ENCODE data around the gene ANGEL2. TPM values are rescaled to one million over a fixed set of nuclear protein-coding genes. Genes with fewer than 3 reads are reported as not detected.

ANGEL2 gene
- total RNA-seq = 41.2 and 43.6 TPM in 2 replicates

GRCh38 chr1:213015099-213016050, at the start of gene ANGEL2:
Gene ANGEL2 (minus strand): TSS chr1:213015867. CDS start chr1:213015671, 196 bp downstream.
- peak; percentile 98 for DNase-seq (ENCODE audit: low read depth)
- TF ChIP-seq, protein P1, sequence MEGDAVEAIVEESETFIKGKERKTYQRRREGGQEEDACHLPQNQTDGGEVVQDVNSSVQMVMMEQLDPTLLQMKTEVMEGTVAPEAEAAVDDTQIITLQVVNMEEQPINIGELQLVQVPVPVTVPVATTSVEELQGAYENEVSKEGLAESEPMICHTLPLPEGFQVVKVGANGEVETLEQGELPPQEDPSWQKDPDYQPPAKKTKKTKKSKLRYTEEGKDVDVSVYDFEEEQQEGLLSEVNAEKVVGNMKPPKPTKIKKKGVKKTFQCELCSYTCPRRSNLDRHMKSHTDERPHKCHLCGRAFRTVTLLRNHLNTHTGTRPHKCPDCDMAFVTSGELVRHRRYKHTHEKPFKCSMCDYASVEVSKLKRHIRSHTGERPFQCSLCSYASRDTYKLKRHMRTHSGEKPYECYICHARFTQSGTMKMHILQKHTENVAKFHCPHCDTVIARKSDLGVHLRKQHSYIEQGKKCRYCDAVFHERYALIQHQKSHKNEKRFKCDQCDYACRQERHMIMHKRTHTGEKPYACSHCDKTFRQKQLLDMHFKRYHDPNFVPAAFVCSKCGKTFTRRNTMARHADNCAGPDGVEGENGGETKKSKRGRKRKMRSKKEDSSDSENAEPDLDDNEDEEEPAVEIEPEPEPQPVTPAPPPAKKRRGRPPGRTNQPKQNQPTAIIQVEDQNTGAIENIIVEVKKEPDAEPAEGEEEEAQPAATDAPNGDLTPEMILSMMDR (IDR thresholded peaks at IDR 0.05; ENCODE audit: insufficient read depth, low read depth, low read length) = no peak

DNA sequence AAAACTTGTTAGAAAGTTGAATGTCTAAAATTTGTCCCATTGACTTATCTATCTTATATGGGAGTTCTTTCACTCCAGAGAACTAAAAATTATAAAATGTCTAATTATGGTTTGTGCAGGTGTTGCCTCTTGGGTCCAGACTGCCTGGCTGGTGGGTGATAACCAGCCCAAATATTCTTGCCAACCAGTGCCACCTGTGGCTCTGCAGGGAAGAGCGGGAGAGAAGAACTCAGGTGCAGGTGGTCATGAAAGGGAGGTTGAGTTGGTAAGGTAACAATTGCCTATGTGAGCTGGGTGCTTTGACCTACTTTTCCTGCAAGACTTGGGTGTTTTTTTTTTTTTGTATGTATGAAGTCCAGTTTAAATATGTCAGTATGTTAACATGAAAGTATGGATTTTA, 45.6 kb upstream of the ANGEL2 start:
- H3K4me3 ChIP-seq (ENCODE audit: low read depth, low read length) = no peak overlapping the region
- TF ChIP-seq, protein P1 (IDR thresholded peaks at IDR 0.05; ENCODE audit: insufficient read depth, low read depth, low read length) = no peak
- DNase-seq (ENCODE audit: low read depth) = no peak

More at GRCh38 chr1:213015099-213016050, at the start of gene ANGEL2:
- peak within 1 kb of the TSS; percentile 89 for H3K4me3 ChIP-seq (ENCODE audit: low read depth, low read length)

GRCh38 chr1:213060836-213061235, 45.2 kb upstream of the ANGEL2 start:
- TF ChIP-seq, protein P1 (IDR thresholded peaks at IDR 0.05; ENCODE audit: insufficient read depth, low read depth, low read length) = no peak
- H3K4me3 ChIP-seq (ENCODE audit: low read depth, low read length) = no peak overlapping the region
- DNase-seq (ENCODE audit: low read depth) = no peak

DNA sequence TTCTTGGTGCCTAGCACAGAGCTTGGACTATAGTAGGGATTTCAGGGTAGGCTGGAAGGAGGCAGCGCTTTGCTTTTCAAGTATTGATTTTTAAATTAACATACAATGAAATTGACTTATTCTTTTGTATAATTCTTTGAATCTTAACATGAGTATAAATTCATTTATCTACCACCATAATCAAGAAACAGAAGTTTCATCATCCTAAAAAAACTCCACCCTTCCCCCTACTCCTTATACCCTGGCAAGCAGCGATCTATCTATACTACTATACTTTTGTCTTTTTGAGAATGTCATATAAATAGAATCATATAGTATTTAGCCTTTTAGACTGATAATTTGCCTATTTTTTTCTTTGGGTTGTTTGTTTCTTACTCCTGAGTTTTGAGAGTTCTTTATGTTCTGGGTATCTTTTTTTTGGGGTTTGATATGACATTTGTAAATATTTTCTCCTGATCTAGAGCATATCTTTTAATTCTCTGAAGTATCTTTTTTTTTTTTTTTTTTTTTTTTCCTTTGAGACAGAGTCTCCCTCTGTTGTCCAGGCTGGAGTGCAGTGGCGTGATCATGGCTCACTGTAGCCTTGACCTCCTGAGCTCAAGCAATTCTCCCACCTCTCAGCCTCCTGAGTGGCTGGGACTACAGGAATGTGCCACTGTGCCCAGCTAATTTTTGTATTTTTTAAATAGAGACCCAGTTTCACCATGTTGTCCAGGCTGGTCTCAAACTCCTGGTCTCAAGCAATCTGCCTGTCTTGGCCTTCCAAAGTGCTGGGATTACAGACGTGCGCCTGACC, 41.8 kb upstream of the ANGEL2 start:
- H3K4me3 ChIP-seq (ENCODE audit: low read depth, low read length) = no peak overlapping the region
- no peak for DNase-seq (ENCODE audit: low read depth)
- TF ChIP-seq, protein P1 (IDR thresholded peaks at IDR 0.05; ENCODE audit: insufficient read depth, low read depth, low read length) = no peak

- TF ChIP-seq, protein P1 (IDR thresholded peaks at IDR 0.05; ENCODE audit: insufficient read depth, low read depth, low read length) = no peak
- no peak overlapping the region for H3K4me3 ChIP-seq (ENCODE audit: low read depth, low read length)
- no peak for DNase-seq (ENCODE audit: low read depth)
Observed at GRCh38 chr1:213055767-213056166, 40.1 kb upstream of the ANGEL2 start.

DNA sequence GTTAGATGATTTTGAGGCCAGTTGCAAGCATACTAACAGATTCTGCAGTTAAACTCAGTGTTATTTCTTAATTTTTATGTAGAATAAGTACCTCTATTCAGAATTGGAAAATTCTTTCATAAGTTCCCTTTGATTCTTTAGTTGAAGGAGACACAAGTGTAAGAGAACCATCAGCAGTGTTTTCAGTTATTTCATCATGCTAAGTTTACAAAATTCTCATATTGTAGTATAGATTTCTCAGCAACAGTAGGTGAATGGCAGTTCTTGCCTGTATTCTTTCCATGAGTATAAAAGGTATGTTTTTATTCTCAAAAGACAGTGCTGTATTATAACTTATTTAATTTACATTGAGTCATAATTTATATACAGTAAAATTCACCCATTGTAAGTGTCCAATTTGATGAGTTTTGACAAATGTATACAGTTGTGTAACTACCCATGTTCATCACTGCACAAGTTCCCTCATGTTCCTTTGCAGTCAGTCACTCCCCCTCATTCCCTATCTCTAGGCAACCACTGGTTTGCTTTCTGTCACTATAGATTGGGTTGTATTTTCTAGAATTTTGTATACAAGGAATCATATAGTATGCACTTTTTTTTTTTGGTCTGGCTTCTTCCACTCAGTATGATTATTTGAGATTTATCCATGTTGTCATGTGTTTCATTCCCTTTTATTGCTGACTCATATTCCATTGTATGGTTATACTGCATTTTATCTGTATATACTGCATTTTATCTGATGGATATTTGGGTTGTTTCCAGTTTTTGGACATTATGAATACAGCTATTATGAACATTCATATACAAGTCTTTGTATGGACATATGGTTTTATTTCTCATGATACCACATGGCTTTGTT, 39.3 kb upstream of the ANGEL2 start:
- TF ChIP-seq, protein P1 (IDR thresholded peaks at IDR 0.05; ENCODE audit: insufficient read depth, low read depth, low read length) = no peak
- peak; percentile 26 for DNase-seq (ENCODE audit: low read depth)
- H3K4me3 ChIP-seq (ENCODE audit: low read depth, low read length) = no peak overlapping the region

Measured in fibroblast of villous mesenchyme (primary cell).